ENCODE results near the gene ALPL. TPM values are rescaled to one million over a fixed set of nuclear protein-coding genes. Genes with fewer than 3 reads are reported as not detected.

The ALPL gene
- total and polyA plus RNA-seq, 2 donors (not counting 1 experiment from before 2014, with no cell fraction given), result 1.3 to 3.6 TPM

- H3K4me2 ChIP-seq (ENCODE audit: extremely low read depth, insufficient read depth, low read length), result no peak overlapping the region
- no peak for DNase-seq (ENCODE audit: low read depth in 2 of 2)
- H3K27me3 ChIP-seq (ENCODE audit: control insufficient read depth, insufficient read depth, low read length), result no peaks in the 10 kb centered on the region
- no peaks in the 10 kb centered on the region for H3K9me3 ChIP-seq (ENCODE audit: control insufficient read depth, insufficient read depth, low read depth, low read length)
- H4K20me1 ChIP-seq (ENCODE audit: control insufficient read depth, extremely low read depth, insufficient read depth, low read length), result no peaks in the 10 kb centered on the region
- no peak overlapping the region for H3K4me3 ChIP-seq (replicated peaks in 1 of 4; ENCODE audit: control extremely low read depth in 1 of 4, insufficient read depth in 1 of 4, low read depth in 3 of 4, low read length in 4 of 4)
- no peak overlapping the region for H3K27ac ChIP-seq (ENCODE audit: insufficient read depth, low read length)
- TF ChIP-seq EZH2 (IDR thresholded peaks at IDR 0.05; ENCODE audit: low read length, missing control alignments) (no peak), CTCF (conservative IDR thresholded peaks at IDR 0.05 in 1 of 2, IDR thresholded peaks at IDR 0.05 in 1 of 2; ENCODE audit: low read depth in 1 of 2, low read length in 2 of 2) (no peak)
- H3K79me2 ChIP-seq (ENCODE audit: control insufficient read depth, insufficient read depth, low read length), result no peaks in the 10 kb centered on the region
- no peak overlapping the region for H3K9ac ChIP-seq (ENCODE audit: insufficient read depth, low read length)
- no peak overlapping the region for H2AFZ ChIP-seq (ENCODE audit: low read length)
- no peaks in the 10 kb centered on the region for H3K36me3 ChIP-seq (ENCODE audit: control insufficient read depth, insufficient read depth, low read length)
- no peaks in the 10 kb centered on the region for H3K4me1 ChIP-seq (ENCODE audit: control insufficient read depth, extremely low read depth, insufficient read depth, low read length)
Observed at GRCh38 chr1:21525340-21525717, 16.1 kb downstream of the ALPL start.

- no peak overlapping the region for H3K9ac ChIP-seq (ENCODE audit: insufficient read depth, low read length)
- H3K4me2 ChIP-seq (ENCODE audit: extremely low read depth, insufficient read depth, low read length), result no peak overlapping the region
- no peak overlapping the region for H3K4me3 ChIP-seq (replicated peaks in 1 of 4; ENCODE audit: control extremely low read depth in 1 of 4, insufficient read depth in 1 of 4, low read depth in 3 of 4, low read length in 4 of 4)
- H3K27me3 ChIP-seq (ENCODE audit: control insufficient read depth, insufficient read depth, low read length), result peaks cover 1% of the 10 kb centered on the region
- H3K36me3 ChIP-seq (ENCODE audit: control insufficient read depth, insufficient read depth, low read length), result no peaks in the 10 kb centered on the region
- H4K20me1 ChIP-seq (ENCODE audit: control insufficient read depth, extremely low read depth, insufficient read depth, low read length), result no peaks in the 10 kb centered on the region
- no peaks in the 10 kb centered on the region for H3K9me3 ChIP-seq (ENCODE audit: control insufficient read depth, insufficient read depth, low read depth, low read length)
- DNase-seq (ENCODE audit: low read depth in 2 of 2), result no peak
- H3K4me1 ChIP-seq (ENCODE audit: control insufficient read depth, extremely low read depth, insufficient read depth, low read length), result no peaks in the 10 kb centered on the region
- no peaks in the 10 kb centered on the region for H3K79me2 ChIP-seq (ENCODE audit: control insufficient read depth, insufficient read depth, low read length)
- H3K27ac ChIP-seq (ENCODE audit: insufficient read depth, low read length), result no peak overlapping the region
- no peak for TF ChIP-seq EZH2 (IDR thresholded peaks at IDR 0.05; ENCODE audit: low read length, missing control alignments)
- no peak for TF ChIP-seq CTCF (conservative IDR thresholded peaks at IDR 0.05 in 1 of 2, IDR thresholded peaks at IDR 0.05 in 1 of 2; ENCODE audit: low read depth in 1 of 2, low read length in 2 of 2)
- H2AFZ ChIP-seq (ENCODE audit: low read length), result no peak overlapping the region
Observed at GRCh38 chr1:21526441-21526840, 17.2 kb downstream of the ALPL start.

- Histone ChIP-seq H3K27ac (ENCODE audit: insufficient read depth, low read length) (no peak overlapping the region), H3K9ac (ENCODE audit: insufficient read depth, low read length) (no peak overlapping the region), H3K36me3 (ENCODE audit: control insufficient read depth, insufficient read depth, low read length) (no peaks in the 10 kb centered on the region), H3K27me3 (ENCODE audit: control insufficient read depth, insufficient read depth, low read length) (peaks cover 8% of the 10 kb centered on the region), H3K4me2 (ENCODE audit: extremely low read depth, insufficient read depth, low read length) (no peak overlapping the region), H3K79me2 (ENCODE audit: control insufficient read depth, insufficient read depth, low read length) (no peaks in the 10 kb centered on the region), H3K4me1 (ENCODE audit: control insufficient read depth, extremely low read depth, insufficient read depth, low read length) (no peaks in the 10 kb centered on the region), H4K20me1 (ENCODE audit: control insufficient read depth, extremely low read depth, insufficient read depth, low read length) (no peaks in the 10 kb centered on the region), H3K4me3 (replicated peaks in 1 of 4; ENCODE audit: control extremely low read depth in 1 of 4, insufficient read depth in 1 of 4, low read depth in 3 of 4, low read length in 4 of 4) (no peak overlapping the region), H3K9me3 (ENCODE audit: control insufficient read depth, insufficient read depth, low read depth, low read length) (no peaks in the 10 kb centered on the region), H2AFZ (ENCODE audit: low read length) (no peak overlapping the region)
- TF ChIP-seq CTCF (conservative IDR thresholded peaks at IDR 0.05 in 1 of 2, IDR thresholded peaks at IDR 0.05 in 1 of 2; ENCODE audit: low read depth in 1 of 2, low read length in 2 of 2) (no peak), EZH2 (IDR thresholded peaks at IDR 0.05; ENCODE audit: low read length, missing control alignments) (no peak)
- peak; percentile 15 to 45 for DNase-seq (ENCODE audit: low read depth in 2 of 2)
Observed at GRCh38 chr1:21530368-21531016, 21.3 kb downstream of the ALPL start.

Data from fibroblast of lung (primary cell).